SK-N-MC (cell line): ENCODE measurements around the gene TPM3.

Experiments used
- EZH2 ChIP-seq: fragments of 200-600 bp; sonication (generic); IDR thresholded peaks from one replicate; pipeline ENCODE4 v1.6.1; 2017; ENCODE audit warnings: antibody characterized with exemption
- FOXP2 ChIP-seq: optimal IDR thresholded peaks from 2 replicates; pipeline ENCODE3; 2011; ENCODE audit warnings: mild to moderate bottlenecking, moderate library complexity; ENCODE audit not compliant: insufficient read depth; ENCODE audit errors: extremely low read length, control extremely low read depth
- POLR2AphosphoS5 ChIP-seq: IDR thresholded peaks from 2 replicates; pipeline ENCODE4 v1.6.1; 2012; ENCODE audit warnings: mild to moderate bottlenecking, low read depth, low read length, borderline replicate concordance

DNA sequence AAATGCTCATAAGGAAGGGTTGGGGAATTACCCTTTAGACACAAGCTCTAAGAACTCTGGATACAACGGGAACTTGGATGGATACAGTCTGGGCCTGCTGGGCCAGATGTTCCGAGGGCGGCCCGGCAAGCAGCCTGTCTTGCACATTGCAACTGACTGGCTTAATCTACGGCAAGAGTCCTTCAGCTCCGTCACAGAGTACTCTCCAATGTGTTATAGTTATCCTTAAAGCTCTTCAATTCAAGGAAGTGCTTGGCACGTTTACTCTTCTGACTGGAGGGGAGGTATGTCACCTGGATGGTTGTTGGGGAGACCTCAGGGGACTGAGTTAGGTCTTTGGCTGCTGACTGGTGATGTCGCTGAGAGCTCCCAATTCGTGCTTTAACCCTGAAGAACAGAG, 15.4 kb upstream of the TPM3 start:
- TF ChIP-seq EZH2 (no peak), POLR2AphosphoS5 (no peak; the same call in 1 of the 2 replicates), FOXP2 (no peak)
